Left ventricle myocardium inferior (tissue), 1 donor: ENCODE results near the gene PDE6C. TPM values are rescaled to one million over a fixed set of nuclear protein-coding genes. Genes with fewer than 3 reads are reported as not detected.

Experiments used
- DNase-seq: peaks from one replicate; pipeline ENCODE4 v3.0.0-alpha.2; 2020
- H3K27ac ChIP-seq: fragments of 200-600 bp; replicated peaks from 2 replicates; pipeline ENCODE4 v1.8.0; 2021
- H3K27me3 ChIP-seq: fragments of 200-600 bp; 2 replicates; pipeline ENCODE4 v1.8.0; 2021; ENCODE audit warnings: low read depth
- H3K36me3 ChIP-seq: fragments of 200-600 bp; 2 replicates; pipeline ENCODE4 v1.8.0; 2021
- H3K4me1 ChIP-seq: fragments of 200-600 bp; 2 replicates; pipeline ENCODE4 v1.8.0; 2021
- H3K4me3 ChIP-seq: fragments of 200-600 bp; 2 replicates; pipeline ENCODE4 v1.8.0; 2021; ENCODE audit warnings: mild to moderate bottlenecking, moderate library complexity
- H3K9me3 ChIP-seq: fragments of 200-600 bp; replicated peaks from 2 replicates; pipeline ENCODE4 v1.8.0; 2021
- CTCF ChIP-seq: fragments of 200-600 bp; IDR thresholded peaks from 2 replicates; pipeline ENCODE4 v1.8.0; 2021; ENCODE audit warnings: antibody characterized with exemption, mild to moderate bottlenecking, borderline replicate concordance
- intact Hi-C: fragments of 100-400 bp; cut with micrococcal nuclease; formaldehyde crosslinking; loops from one replicate; pipeline ENCODE4 v1.11.0; 2022
- total RNA-seq: library from RNA; stranded (reverse); fragmentation: NEBNext Ultra II Directional; extraction: Animal tissue kit (Norgen Biotek cat#: 25700); gene quantifications from one replicate; pipeline ENCODE4 v1.2.1, GENCODE V29; 2021
- donor health status: DM: no; HTN: yes; CAD: no; lungs with severe emphysema.

Gene PDE6C
- total RNA-seq, 1 donor from 2014 or later = not detected

- TF ChIP-seq CTCF = peak; percentile 60
- intact Hi-C loops = no loop called here
- H3K27ac ChIP-seq = peak within 1 kb of the TSS; percentile 93
Measured at GRCh38 chr10:93702210-93703001, 90.1 kb downstream of the PDE6C start, which contains the start of gene FRA10AC1. Gene FRA10AC1, minus strand, starts transcription at chr10:93702592. Its CDS starts 2,486 bp downstream, at chr10:93700106.

GRCh38 chr10:93703066-93703465 lies 90.7 kb downstream of the PDE6C start:
- no peak for DNase-seq
- Histone ChIP-seq H3K9me3 (no peaks in the 10 kb centered on the region), H3K36me3 (peaks cover 18% of the 10 kb centered on the region), H3K27me3 (no peaks in the 10 kb centered on the region), H3K27ac (peak overlapping the region; percentile 93), H3K4me1 (peaks cover 31% of the 10 kb centered on the region), H3K4me3 (peak overlapping the region; percentile 83)
- intact Hi-C loops = no loop called here
- no peak for TF ChIP-seq CTCF

More at GRCh38 chr10:93702210-93703001, 90.1 kb downstream of the PDE6C start, which contains the start of gene FRA10AC1:
- Histone ChIP-seq H3K4me1 (peaks cover 31% of the 10 kb centered on the region), H3K9me3 (no peaks in the 10 kb centered on the region), H3K27me3 (no peaks in the 10 kb centered on the region), H3K36me3 (peaks cover 25% of the 10 kb centered on the region), H3K4me3 (peak within 1 kb of the TSS; percentile 83)
- peak; percentile 92 for DNase-seq

GRCh38 chr10:93703841-93704240 lies 91.5 kb downstream of the PDE6C start:
- intact Hi-C loops = no loop called here
- peaks cover 31% of the 10 kb centered on the region for H3K4me1 ChIP-seq
- no peaks in the 10 kb centered on the region for H3K9me3 ChIP-seq
- no peaks in the 10 kb centered on the region for H3K27me3 ChIP-seq
- H3K27ac ChIP-seq = no peak overlapping the region
- peaks cover 10% of the 10 kb centered on the region for H3K36me3 ChIP-seq
- no peak for TF ChIP-seq CTCF
- no peak for DNase-seq
- peak overlapping the region; percentile 83 for H3K4me3 ChIP-seq

- no peak for TF ChIP-seq CTCF
- Histone ChIP-seq H3K4me1 (peaks cover 27% of the 10 kb centered on the region), H3K9me3 (no peaks in the 10 kb centered on the region), H3K36me3 (peaks cover 4% of the 10 kb centered on the region), H3K4me3 (no peak overlapping the region), H3K27me3 (no peaks in the 10 kb centered on the region), H3K27ac (no peak overlapping the region)
- intact Hi-C loops = no loop called here
- no peak for DNase-seq
Measured at GRCh38 chr10:93704451-93704850, 92.1 kb downstream of the PDE6C start.

- intact Hi-C loops = no loop called here
- Histone ChIP-seq H3K4me1 (peaks cover 9% of the 10 kb centered on the region), H3K27me3 (no peaks in the 10 kb centered on the region), H3K9me3 (no peaks in the 10 kb centered on the region), H3K36me3 (no peaks in the 10 kb centered on the region), H3K27ac (no peak overlapping the region), H3K4me3 (no peak overlapping the region)
- no peak for DNase-seq
- TF ChIP-seq CTCF = no peak
Measured at GRCh38 chr10:93707623-93708022, 95.3 kb downstream of the PDE6C start.
